ENCODE data around the gene RGL2. TPM values are rescaled to one million over a fixed set of nuclear protein-coding genes. Genes with fewer than 3 reads are reported as not detected.
A peak's percentile ranks its signal among the peaks of the same experiment; 100 is the strongest.
"Not testable (repeated sequence)": the region's sequence is repeated elsewhere in the genome, so short reads cannot be mapped to it uniquely, and the experiment has no call there.

Gene RGL2
- total and polyA plus RNA-seq, 2 of the 13 experiments (the other 11 are each of a cell fraction or from before 2014, with no cell fraction given): 22.9 to 47.4 TPM

GRCh38 chr6:33347816-33348215 is 49.1 kb upstream of the RGL2 start (continued):
- no peak for TF ChIP-seq ERF (CRISPR knock-in tag; IDR thresholded peaks at IDR 0.05)

- in situ Hi-C loops (cut with HindIII; ENCODE audit: extremely low pct_ligation_motif_present, low pct_unique_long_range_greater_than_20kb); intact Hi-C loops (cut with micrococcal nuclease; ENCODE audit: unreplicated experiment); POLR2A ChIA-PET; H3K9ac ChIP-seq (ENCODE audit: insufficient read depth, low read depth, low read length); BruUV-seq (replicated peaks); H3K27ac ChIP-seq (ENCODE audit: extremely low read length, insufficient read depth, low read length); DNase-seq (ENCODE audit: low spot score); H3K4me2 ChIP-seq (ENCODE audit: low read depth, low read length); ATAC-seq; H2AFZ ChIP-seq (ENCODE audit: low read length); H3K4me3 ChIP-seq (replicated peaks in 1 of 3; ENCODE audit: insufficient read depth in 1 of 3, low read depth in 2 of 3, low read length in 3 of 3); H3K9me3 ChIP-seq (ENCODE audit: low read length); H3K36me3 ChIP-seq (replicated peaks in 1 of 2; ENCODE audit: control insufficient read depth in 1 of 2, insufficient read depth in 2 of 2, low read length in 2 of 2); H4K20me1 ChIP-seq (ENCODE audit: insufficient read depth, low read length); H3K79me2 ChIP-seq (ENCODE audit: insufficient read depth, low read length); H3K4me1 ChIP-seq (ENCODE audit: insufficient read depth, low read length); FAIRE-seq: not testable (repeated sequence)
- H3K27me3 ChIP-seq (ENCODE audit: control insufficient read depth in 1 of 2, insufficient read depth in 2 of 2, low read length in 2 of 2): peaks cover 0 to 43% of the 10 kb centered on the region in 2 experiments; a peak in 2 of 5 replicates
- CTCF ChIA-PET (ENCODE audit: low intra/inter-chr PET ratio, low total read pairs): interaction anchor here (3.7 kb wide), 1 partner anchor 66 kb away, joined by 37 read pairs; no protein-coding TSS in a partner anchor
- WGBS (ENCODE audit: low lambda C conversion rate): 25% methylated on average over 5 of the region's 5 CpGs
Observed at GRCh38 chr6:33346972-33347371, 48.2 kb upstream of the RGL2 start.

GRCh38 chr6:33344701-33345697 is 46.3 kb upstream of the RGL2 start:
- Histone ChIP-seq H3K79me2 (ENCODE audit: insufficient read depth, low read length) (no peaks in the 10 kb centered on the region), H3K27me3 (ENCODE audit: control insufficient read depth in 1 of 2, insufficient read depth in 2 of 2, low read length in 2 of 2) (peaks cover 0 to 39% of the 10 kb centered on the region in 2 experiments; a peak in 2 of 5 replicates), H3K9me3 (ENCODE audit: low read length) (no peaks in the 10 kb centered on the region), H2AFZ (ENCODE audit: low read length) (no peak overlapping the region), H3K4me3 (replicated peaks in 1 of 3; ENCODE audit: insufficient read depth in 1 of 3, low read depth in 2 of 3, low read length in 3 of 3) (0 out of 6 replicates have a peak overlapping the region, but pooled peaks of 1 of the 3 experiments have one; percentile 6), H3K9ac (ENCODE audit: insufficient read depth, low read depth, low read length) (no peak overlapping the region), H3K36me3 (replicated peaks in 1 of 2; ENCODE audit: control insufficient read depth in 1 of 2, insufficient read depth in 2 of 2, low read length in 2 of 2) (no peaks in the 10 kb centered on the region), H4K20me1 (ENCODE audit: insufficient read depth, low read length) (no peaks in the 10 kb centered on the region), H3K4me1 (ENCODE audit: insufficient read depth, low read length) (peaks cover 5% of the 10 kb centered on the region; the same call in 1 of the 2 replicates), H3K4me2 (ENCODE audit: low read depth, low read length) (peak overlapping the region; percentile 56), H3K27ac (ENCODE audit: extremely low read length, insufficient read depth, low read length) (no peak overlapping the region)
- ChIA-PET POLR2A (interaction anchor here (1.2 to 2.1 kb wide), 3 partner anchors 27 to 95 kb away, joined by 4 read pairs; partner anchors contain the start of gene ZBTB22), CTCF (ENCODE audit: low intra/inter-chr PET ratio, low total read pairs) (interaction anchor here (0.8 to 3.7 kb wide), 2 partner anchors 45 to 64 kb away, joined by 3 to 37 read pairs; no protein-coding TSS in a partner anchor)
- DNase-seq (ENCODE audit: low spot score) (peak; percentile 69), FAIRE-seq (no peak), ATAC-seq (peak; percentile 61)
- in situ Hi-C loops (cut with HindIII; ENCODE audit: extremely low pct_ligation_motif_present, low pct_unique_long_range_greater_than_20kb) (no loop called here), intact Hi-C loops (cut with micrococcal nuclease; ENCODE audit: unreplicated experiment) (loop anchor here (1.0 kb wide), 2 partner anchors 33 to 65 kb away; no protein-coding TSS in a partner anchor)
- BruUV-seq (replicated peaks): no TSS peak
- WGBS (ENCODE audit: low lambda C conversion rate): 14% methylated on average over 22 of the region's 22 CpGs
- TF ChIP-seq RORA (CRISPR knock-in tag; IDR thresholded peaks at IDR 0.05) (no peak), BCLAF1 (IDR thresholded peaks at IDR 0.05) (no peak), ZNF503 (CRISPR knock-in tag; IDR thresholded peaks at IDR 0.05) (no peak), ZNF768 (CRISPR knock-in tag; IDR thresholded peaks at IDR 0.05) (no peak), ZNF230 (CRISPR knock-in tag; IDR thresholded peaks at IDR 0.05) (no peak; the same call in 1 of the 2 replicates), HDAC1 (CRISPR knock-in tag; IDR thresholded peaks at IDR 0.05) (0 out of 2 replicates have a peak, but pooled peaks have one; percentile 27), TGIF2 (CRISPR knock-in tag; IDR thresholded peaks at IDR 0.05) (no peak), TEAD3 (CRISPR knock-in tag; optimal IDR thresholded peaks at IDR 0.05; ENCODE audit: borderline replicate concordance) (peak; percentile 38), ZNF672 (CRISPR knock-in tag; IDR thresholded peaks at IDR 0.05) (no peak)

Data from HepG2 (cell line).